Subcutaneous abdominal adipose tissue (tissue), 5 donors: Measurements from ENCODE around the gene MAN1A2.

Experiments used
- H3K27ac ChIP-seq: one replicate; pipeline ENCODE4 v1.7.0; 2013; ENCODE audit warnings: low read depth, mild to moderate bottlenecking, inconsistent platforms, low read length, moderate library complexity
- H3K27me3 ChIP-seq, 5 donors: one replicate each; pipeline ENCODE4 v1.7.0; 2013; ENCODE audit warnings: low read length in 5 of 5, inconsistent platforms in 1 of 5; ENCODE audit not compliant: control insufficient read depth in 5 of 5, insufficient read depth in 4 of 5
- H3K36me3 ChIP-seq, 5 donors: one replicate each; pipeline ENCODE4 v1.7.0; 2013; ENCODE audit warnings: low read length in 5 of 5; ENCODE audit not compliant: control insufficient read depth in 5 of 5, insufficient read depth in 5 of 5
- H3K4me1 ChIP-seq, 5 donors: one replicate each; pipeline ENCODE4 v1.7.0; 2013; ENCODE audit warnings: low read length in 5 of 5, mild to moderate bottlenecking in 3 of 5, moderate library complexity in 1 of 5; ENCODE audit not compliant: control insufficient read depth in 5 of 5, insufficient read depth in 5 of 5
- H3K4me3 ChIP-seq, 5 donors: one replicate each; pipeline ENCODE4 v1.7.0; 2013; ENCODE audit warnings: low read length in 5 of 5, low read depth in 1 of 5
- H3K9ac ChIP-seq, 5 donors: one replicate each; pipeline ENCODE4 v1.7.0; 2013; ENCODE audit warnings: low read length in 5 of 5, mild to moderate bottlenecking in 4 of 5, moderate library complexity in 3 of 5
- H3K9me3 ChIP-seq, 5 donors: one replicate each; pipeline ENCODE4 v1.7.0; 2013; ENCODE audit warnings: low read length in 5 of 5; ENCODE audit not compliant: control insufficient read depth in 5 of 5
- donor health status: healthy.
- donor health status: healthy.
- donor health status: healthy.
- donor health status: healthy.
- donor health status: healthy.

The MAN1A2 gene

GRCh38 chr1:117396074-117396473 is 28.8 kb downstream of the MAN1A2 start:
- Histone ChIP-seq H3K9me3 (no peaks in the 10 kb centered on the region), H3K4me3 (no peak overlapping the region), H3K27me3 (no peaks in the 10 kb centered on the region), H3K27ac (no peak overlapping the region), H3K36me3 (no peaks in the 10 kb centered on the region), H3K4me1 (peaks cover 0 to 8% (median 5%) of the 10 kb centered on the region in 5 donors), H3K9ac (no peak overlapping the region)

DNA sequence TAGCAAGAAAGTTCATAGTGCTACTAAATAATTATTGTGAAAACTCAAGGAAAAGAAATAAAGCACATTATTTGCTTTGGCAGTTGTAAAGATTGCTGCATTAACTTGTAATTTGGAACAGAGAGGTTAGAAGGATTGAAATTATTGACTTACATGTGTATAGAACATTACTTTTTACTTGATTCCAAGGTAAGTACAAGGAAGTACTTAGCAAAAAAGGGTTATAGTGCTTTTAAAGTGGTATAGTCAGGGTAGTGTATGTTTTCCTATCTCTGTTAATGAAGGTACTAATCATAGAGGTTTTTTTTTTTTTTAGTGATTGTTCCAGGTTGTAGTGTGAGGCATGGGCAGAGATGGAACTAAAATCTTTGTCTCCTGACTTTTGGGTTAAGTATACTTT is 29.4 kb downstream of the MAN1A2 start:
- Histone ChIP-seq H3K36me3 (no peaks in the 10 kb centered on the region), H3K27ac (no peak overlapping the region), H3K4me3 (no peak overlapping the region), H3K4me1 (peaks cover 0 to 8% (median 5%) of the 10 kb centered on the region in 5 donors), H3K9me3 (no peaks in the 10 kb centered on the region), H3K27me3 (no peaks in the 10 kb centered on the region), H3K9ac (no peak overlapping the region)

DNA sequence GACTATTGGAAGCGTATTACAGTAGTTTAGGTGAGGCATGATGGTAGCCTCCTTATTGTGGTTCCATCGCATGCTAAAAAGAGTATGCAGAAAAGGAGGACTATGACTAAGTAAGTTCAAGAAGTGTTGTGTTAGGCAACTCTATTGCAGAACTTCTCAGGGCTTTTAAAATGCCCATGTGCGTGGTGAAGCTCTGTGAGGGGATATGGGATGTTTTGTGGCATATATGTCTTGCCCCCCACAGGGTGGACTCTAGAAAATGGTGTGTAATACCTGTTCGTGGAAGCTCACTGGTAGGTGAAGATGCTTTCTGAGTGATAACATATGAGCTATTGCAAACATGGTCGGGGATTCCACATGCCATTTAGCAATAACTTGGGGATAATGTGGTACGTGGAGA is 31.7 kb downstream of the MAN1A2 start:
- Histone ChIP-seq H3K27ac (no peak overlapping the region), H3K27me3 (no peaks in the 10 kb centered on the region), H3K36me3 (peaks cover 0 to 3% (median 0%) of the 10 kb centered on the region in 5 donors), H3K9me3 (peaks cover 0 to 3% (median 2%) of the 10 kb centered on the region in 5 donors), H3K9ac (no peak overlapping the region), H3K4me1 (no peaks in the 10 kb centered on the region), H3K4me3 (no peak overlapping the region)

DNA sequence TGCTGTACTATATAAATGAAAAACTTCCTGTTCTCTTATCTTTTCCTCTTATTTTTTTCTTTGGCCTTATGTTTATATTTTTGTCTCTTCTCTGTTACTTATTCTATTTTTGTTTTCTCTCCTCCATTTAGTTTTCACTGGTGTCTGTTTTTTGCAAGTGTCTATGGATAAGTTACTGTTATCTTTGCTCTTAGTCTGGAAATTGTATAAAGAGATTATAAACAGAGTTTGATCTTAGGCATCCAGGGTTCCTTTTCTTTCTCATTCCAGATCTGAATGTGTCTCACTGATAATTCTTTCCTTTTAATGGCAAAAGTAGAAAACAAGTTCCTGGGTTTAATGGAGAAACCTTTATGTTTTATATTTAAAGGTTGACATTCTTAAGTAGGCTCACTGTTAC is 34.5 kb downstream of the MAN1A2 start:
- Histone ChIP-seq H3K9me3 (peaks cover 0 to 3% (median 3%) of the 10 kb centered on the region in 5 donors), H3K27ac (no peak overlapping the region), H3K9ac (no peak overlapping the region), H3K4me3 (no peak overlapping the region), H3K27me3 (no peaks in the 10 kb centered on the region), H3K36me3 (peaks cover 0 to 12% (median 6%) of the 10 kb centered on the region in 5 donors), H3K4me1 (no peaks in the 10 kb centered on the region)

DNA sequence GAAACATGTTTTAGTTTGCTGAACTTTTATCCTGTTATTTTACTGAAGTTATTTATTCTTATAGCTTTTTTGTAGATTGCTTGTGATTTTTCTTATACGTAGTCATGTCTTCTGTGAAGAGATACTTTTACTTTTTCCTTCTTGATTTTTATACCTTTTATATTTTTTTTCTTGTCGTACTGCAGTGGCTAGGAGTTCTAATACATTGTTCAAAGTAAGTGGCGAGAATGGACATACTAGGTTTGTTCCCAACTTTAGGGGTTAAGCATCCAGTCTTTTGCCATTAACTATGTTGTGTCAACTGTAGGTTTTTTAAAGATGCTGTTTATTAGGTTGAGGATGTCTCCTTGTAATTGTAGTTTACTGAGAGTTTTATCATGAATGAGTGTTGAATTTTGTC is 36.3 kb downstream of the MAN1A2 start:
- Histone ChIP-seq H3K9me3 (peaks cover 0 to 3% (median 3%) of the 10 kb centered on the region in 5 donors), H3K27ac (no peak overlapping the region), H3K9ac (no peak overlapping the region), H3K4me3 (no peak overlapping the region), H3K4me1 (no peaks in the 10 kb centered on the region), H3K27me3 (no peaks in the 10 kb centered on the region), H3K36me3 (peaks cover 0 to 19% (median 11%) of the 10 kb centered on the region in 5 donors)

GRCh38 chr1:117405042-117405441 is 37.8 kb downstream of the MAN1A2 start:
- peaks cover 0 to 19% (median 11%) of the 10 kb centered on the region in 5 donors for H3K36me3 ChIP-seq
- H3K27ac ChIP-seq: no peak overlapping the region
- no peaks in the 10 kb centered on the region for H3K4me1 ChIP-seq
- no peaks in the 10 kb centered on the region for H3K27me3 ChIP-seq
- no peak overlapping the region for H3K4me3 ChIP-seq
- H3K9ac ChIP-seq: no peak overlapping the region
- H3K9me3 ChIP-seq: peaks cover 0 to 3% (median 3%) of the 10 kb centered on the region in 5 donors

DNA sequence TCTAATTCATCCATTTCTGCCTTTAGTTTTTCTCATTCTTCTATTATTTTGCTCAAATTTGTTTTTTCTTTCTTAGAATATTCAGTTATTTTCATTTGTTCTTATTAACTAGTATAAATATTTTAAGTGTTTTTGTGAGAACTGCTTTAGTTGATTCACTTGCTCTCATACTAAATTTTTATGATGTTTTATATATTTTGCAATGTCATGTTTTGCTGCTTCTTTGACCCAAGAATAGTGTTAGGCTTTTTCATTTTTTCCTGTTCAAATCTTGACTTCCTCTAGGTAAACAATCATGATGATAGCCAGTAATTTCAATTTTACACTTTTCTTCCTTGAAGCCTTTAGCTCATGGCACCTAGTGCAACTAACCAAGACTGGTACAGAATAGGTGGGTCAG is 45.2 kb downstream of the MAN1A2 start:
- Histone ChIP-seq H3K27ac (no peak overlapping the region), H3K9ac (no peak overlapping the region), H3K27me3 (no peaks in the 10 kb centered on the region), H3K36me3 (peaks cover 0 to 22% (median 10%) of the 10 kb centered on the region in 5 donors), H3K4me1 (no peaks in the 10 kb centered on the region), H3K9me3 (no peaks in the 10 kb centered on the region), H3K4me3 (no peak overlapping the region)

- no peaks in the 10 kb centered on the region for H3K27me3 ChIP-seq
- H3K36me3 ChIP-seq: peaks cover 0 to 19% (median 5%) of the 10 kb centered on the region in 5 donors
- no peak overlapping the region for H3K27ac ChIP-seq
- no peak overlapping the region for H3K9ac ChIP-seq
- H3K4me3 ChIP-seq: no peak overlapping the region
- H3K4me1 ChIP-seq: no peaks in the 10 kb centered on the region
- H3K9me3 ChIP-seq: no peaks in the 10 kb centered on the region
Measured at GRCh38 chr1:117413412-117413811, 46.2 kb downstream of the MAN1A2 start.

DNA sequence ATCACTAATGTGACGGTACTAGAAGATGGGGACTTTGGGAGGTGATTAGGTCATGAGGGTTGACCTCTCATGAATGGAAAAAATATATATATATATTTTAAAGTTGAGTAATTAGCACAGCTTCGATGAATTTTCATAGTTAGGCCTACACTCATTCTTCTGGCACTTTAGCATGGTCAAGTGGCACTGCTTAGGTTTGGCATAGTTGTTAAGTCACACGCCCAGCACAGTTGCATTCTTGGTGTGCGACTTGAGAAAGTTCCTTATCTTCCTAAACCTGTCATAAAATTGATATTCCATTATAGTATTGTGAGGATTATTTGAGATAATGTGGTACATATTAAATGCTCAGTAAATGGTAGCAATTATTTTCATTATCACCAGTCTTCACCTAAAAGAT is 47.7 kb downstream of the MAN1A2 start:
- peaks cover 0 to 19% (median 5%) of the 10 kb centered on the region in 5 donors for H3K36me3 ChIP-seq

DNA sequence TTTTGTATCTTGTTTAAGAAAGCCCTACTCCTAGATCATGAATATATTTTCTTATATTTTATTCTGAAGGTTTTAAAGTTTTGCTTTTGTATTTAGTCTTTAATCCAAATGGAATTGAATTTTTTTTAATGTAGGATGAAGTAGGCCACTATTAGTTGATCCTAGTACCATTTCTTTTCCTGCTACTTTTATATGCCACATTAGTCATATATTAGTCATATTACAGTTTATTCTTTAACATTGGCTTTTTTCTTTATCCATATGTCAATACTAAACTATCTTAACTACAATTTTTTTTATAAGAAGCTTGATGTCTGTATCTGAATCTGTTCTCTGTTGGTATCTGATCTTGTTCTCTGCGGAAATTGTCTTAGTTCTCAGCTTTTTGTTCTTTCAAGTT is 48.8 kb downstream of the MAN1A2 start:
- no peaks in the 10 kb centered on the region for H3K27me3 ChIP-seq
- H3K36me3 ChIP-seq: peaks cover 0 to 23% (median 5%) of the 10 kb centered on the region in 5 donors
- no peak overlapping the region for H3K27ac ChIP-seq
- H3K4me1 ChIP-seq: no peaks in the 10 kb centered on the region
- no peak overlapping the region for H3K9ac ChIP-seq
- H3K4me3 ChIP-seq: no peak overlapping the region
- H3K9me3 ChIP-seq: no peaks in the 10 kb centered on the region

More for the DNA sequence above, 47.7 kb downstream of the MAN1A2 start:
- no peaks in the 10 kb centered on the region for H3K4me1 ChIP-seq
- H3K9ac ChIP-seq: no peak overlapping the region
- H3K27me3 ChIP-seq: no peaks in the 10 kb centered on the region
- no peaks in the 10 kb centered on the region for H3K9me3 ChIP-seq
- H3K27ac ChIP-seq: no peak overlapping the region
- H3K4me3 ChIP-seq: no peak overlapping the region
